Liver (tissue), 9 donors: Measurements from ENCODE around the gene PSMG3. TPM values are rescaled to one million over a fixed set of nuclear protein-coding genes. Genes with fewer than 3 reads are reported as not detected.

Experiments used
- DNase-seq: peaks from one replicate; pipeline ENCODE4 v3.0.0-alpha.2; 2017; ENCODE audit warnings: low spot score
- H3K27ac ChIP-seq, 2 donors: one replicate each; pipeline ENCODE4 v1.7.0; 2013; ENCODE audit warnings: inconsistent platforms in 2 of 2, low read length in 2 of 2, control low read depth in 1 of 2, low read depth in 1 of 2, mild to moderate bottlenecking in 1 of 2
- H3K27me3 ChIP-seq, 4 donors: one replicate each; pipeline versions ENCODE4 v1.6.1 to v1.7.0; 2013; ENCODE audit warnings: low read length in 3 of 4, inconsistent platforms in 1 of 4, mild to moderate bottlenecking in 1 of 4, moderate library complexity in 1 of 4; ENCODE audit not compliant: control insufficient read depth in 4 of 4, insufficient read depth in 4 of 4
- H3K36me3 ChIP-seq, 4 donors: one replicate each; pipeline versions ENCODE4 v1.6.1 to v1.7.0; 2013; ENCODE audit warnings: low read length in 3 of 4, mild to moderate bottlenecking in 3 of 4, low read depth in 1 of 4, moderate library complexity in 1 of 4; ENCODE audit not compliant: control insufficient read depth in 4 of 4, insufficient read depth in 3 of 4
- H3K4me1 ChIP-seq, 4 donors: one replicate each; pipeline versions ENCODE4 v1.6.1 to v1.7.0; 2013; ENCODE audit warnings: low read length in 3 of 4, mild to moderate bottlenecking in 3 of 4, moderate library complexity in 1 of 4; ENCODE audit not compliant: control insufficient read depth in 4 of 4, insufficient read depth in 4 of 4
- H3K4me3 ChIP-seq, 3 donors: one replicate each; pipeline versions ENCODE4 v1.6.1 to v1.7.0; 2013; ENCODE audit warnings: low read length in 3 of 3, control low read depth in 1 of 3, low read depth in 1 of 3, mild to moderate bottlenecking in 1 of 3
- H3K9ac ChIP-seq, 2 donors: one replicate each; pipeline ENCODE4 v1.7.0; 2013; ENCODE audit warnings: low read length in 2 of 2, mild to moderate bottlenecking in 2 of 2, moderate library complexity in 2 of 2, control low read depth in 1 of 2, low read depth in 1 of 2
- H3K9me3 ChIP-seq, 4 donors: one replicate each; pipeline versions ENCODE4 v1.6.1 to v1.7.0; 2013; ENCODE audit warnings: low read length in 3 of 4; ENCODE audit not compliant: control insufficient read depth in 4 of 4
- ATF3 ChIP-seq: IDR thresholded peaks from 2 replicates; pipeline ENCODE4 v1.6.1; 2016; ENCODE audit warnings: antibody characterized with exemption
- CTCF ChIP-seq: fragments of 150-350 bp; IDR thresholded peaks from 2 replicates; pipeline ENCODE4 v1.5.1; 2017; ENCODE audit warnings: improper control_type of control experiment, low read depth, low read length; ENCODE audit not compliant: missing input control
- EGR1 ChIP-seq, 2 donors: IDR thresholded peaks; 2 replicates each; pipeline ENCODE4 v1.6.1; 2016 to 2018; ENCODE audit warnings: antibody characterized with exemption in 2 of 2, low read depth in 2 of 2
- FOXA1 ChIP-seq: IDR thresholded peaks from 2 replicates; pipeline ENCODE4 v1.6.1; 2016; ENCODE audit warnings: antibody characterized with exemption
- FOXA2 ChIP-seq: IDR thresholded peaks from 2 replicates; pipeline ENCODE4 v1.6.1; 2016; ENCODE audit warnings: antibody characterized with exemption
- GABPA ChIP-seq, 2 donors: IDR thresholded peaks in 1 of 2; conservative IDR thresholded peaks in 1 of 2; 2 replicates each; pipeline ENCODE4 v1.6.1; 2016; ENCODE audit warnings: antibody characterized with exemption in 2 of 2, mild to moderate bottlenecking in 1 of 2, moderate library complexity in 1 of 2
- HNF4A ChIP-seq, 2 donors: conservative IDR thresholded peaks; 2 replicates each; pipeline ENCODE4 v1.6.1; 2016; ENCODE audit warnings: antibody characterized with exemption in 2 of 2, mild to moderate bottlenecking in 2 of 2
- HNF4G ChIP-seq: IDR thresholded peaks from 2 replicates; pipeline ENCODE4 v1.6.1; 2016; ENCODE audit warnings: antibody characterized with exemption
- JUND ChIP-seq, 2 donors: IDR thresholded peaks; 2 replicates each; pipeline ENCODE4 v1.6.1; 2016; ENCODE audit warnings: antibody characterized with exemption in 2 of 2
- MAX ChIP-seq: IDR thresholded peaks from 2 replicates; pipeline ENCODE4 v1.6.1; 2016; ENCODE audit warnings: antibody characterized with exemption
- NR2F2 ChIP-seq: IDR thresholded peaks from 2 replicates; pipeline ENCODE4 v1.6.1; 2016; ENCODE audit warnings: antibody characterized with exemption
- RAD21 ChIP-seq, 2 donors: IDR thresholded peaks; 2 replicates each; pipeline ENCODE4 v1.6.1; 2016; ENCODE audit warnings: antibody characterized with exemption in 2 of 2, mild to moderate bottlenecking in 2 of 2
- RXRA ChIP-seq, 2 donors: IDR thresholded peaks; 2 replicates each; pipeline ENCODE4 v1.6.1; 2017 to 2018; ENCODE audit warnings: antibody characterized with exemption in 2 of 2, mild to moderate bottlenecking in 1 of 2
- SP1 ChIP-seq: IDR thresholded peaks from 2 replicates; pipeline ENCODE4 v1.6.1; 2018; ENCODE audit warnings: antibody characterized with exemption, mild to moderate bottlenecking
- TAF1 ChIP-seq: conservative IDR thresholded peaks from 2 replicates; pipeline ENCODE4 v1.6.1; 2016; ENCODE audit warnings: antibody characterized with exemption, mild to moderate bottlenecking
- YY1 ChIP-seq: IDR thresholded peaks from 2 replicates; pipeline ENCODE4 v1.6.1; 2016; ENCODE audit warnings: antibody characterized with exemption, mild to moderate bottlenecking
- ZBTB33 ChIP-seq: IDR thresholded peaks from 2 replicates; pipeline ENCODE4 v1.6.1; 2016; ENCODE audit warnings: antibody characterized with exemption
- WGBS: extraction: QIAGEN DNeasy Blood & Tissue Kit; methylation state at CpG from one replicate; pipeline ENCODE4 v1.1.7; 2013; 5-methylcytosine and 5-hydroxymethylcytosine counted together
- polyA plus RNA-seq, 2 donors: library from polyadenylated mRNA; stranded (reverse) in 1 of 2; unstranded in 1 of 2; fragments of 200-250 nt in 1 of 2; fragments of >200 nt in 1 of 2; fragmentation: Nextera tagmentation in 1 of 2; extraction: Ambion mirVana in 1 of 2; gene quantifications; one replicate each; pipeline versions ENCODE4 v1.2.1 to v1.2.3, GENCODE V29; 2013 to 2015
- total RNA-seq, 2 donors: library from RNA; depleted of rRNA; stranded (reverse); fragments of >200 nt; gene quantifications; one replicate each; pipeline ENCODE4 v1.2.3, GENCODE V29; 2014
- TF ChIP-seq, protein P1 (sequence below): IDR thresholded peaks from 2 replicates; pipeline ENCODE4 v1.6.1; 2016; ENCODE audit warnings: antibody characterized with exemption, mild to moderate bottlenecking
- donor health status: healthy.
- donor health status: healthy.
- donor health status: healthy.
- donor health status: healthy.
- donor health status: healthy.

The PSMG3 gene
- total and polyA plus RNA-seq, 4 donors, result 10.1 to 22.4 (median 15.7) TPM

- Histone ChIP-seq H3K9ac (no peak overlapping the region), H3K27ac (no peak overlapping the region), H3K27me3 (peaks cover 0 to 5% (median under 1%) of the 10 kb centered on the region in 4 donors), H3K9me3 (no peaks in the 10 kb centered on the region), H3K36me3 (no peaks in the 10 kb centered on the region), H3K4me3 (no peak overlapping the region), H3K4me1 (no peaks in the 10 kb centered on the region)
- TF ChIP-seq SP1 (no peak), NR2F2 (no peak), MAX (no peak), ATF3 (no peak), EGR1 (IDR thresholded peaks at IDR 0.05; ENCODE audit: low read depth in 2 of 2) (no peak), GABPA (IDR thresholded peaks at IDR 0.05 in 1 of 2, conservative IDR thresholded peaks at IDR 0.05 in 1 of 2) (no peak), RXRA (IDR thresholded peaks at IDR 0.05) (no peak), JUND (IDR thresholded peaks at IDR 0.05) (no peak), RAD21 (IDR thresholded peaks at IDR 0.05) (no peak), FOXA1 (no peak), YY1 (no peak), TAF1 (no peak), HNF4G (no peak), CTCF (no peak), HNF4A (conservative IDR thresholded peaks at IDR 0.05) (no peak)
- TF ChIP-seq, protein P1, sequence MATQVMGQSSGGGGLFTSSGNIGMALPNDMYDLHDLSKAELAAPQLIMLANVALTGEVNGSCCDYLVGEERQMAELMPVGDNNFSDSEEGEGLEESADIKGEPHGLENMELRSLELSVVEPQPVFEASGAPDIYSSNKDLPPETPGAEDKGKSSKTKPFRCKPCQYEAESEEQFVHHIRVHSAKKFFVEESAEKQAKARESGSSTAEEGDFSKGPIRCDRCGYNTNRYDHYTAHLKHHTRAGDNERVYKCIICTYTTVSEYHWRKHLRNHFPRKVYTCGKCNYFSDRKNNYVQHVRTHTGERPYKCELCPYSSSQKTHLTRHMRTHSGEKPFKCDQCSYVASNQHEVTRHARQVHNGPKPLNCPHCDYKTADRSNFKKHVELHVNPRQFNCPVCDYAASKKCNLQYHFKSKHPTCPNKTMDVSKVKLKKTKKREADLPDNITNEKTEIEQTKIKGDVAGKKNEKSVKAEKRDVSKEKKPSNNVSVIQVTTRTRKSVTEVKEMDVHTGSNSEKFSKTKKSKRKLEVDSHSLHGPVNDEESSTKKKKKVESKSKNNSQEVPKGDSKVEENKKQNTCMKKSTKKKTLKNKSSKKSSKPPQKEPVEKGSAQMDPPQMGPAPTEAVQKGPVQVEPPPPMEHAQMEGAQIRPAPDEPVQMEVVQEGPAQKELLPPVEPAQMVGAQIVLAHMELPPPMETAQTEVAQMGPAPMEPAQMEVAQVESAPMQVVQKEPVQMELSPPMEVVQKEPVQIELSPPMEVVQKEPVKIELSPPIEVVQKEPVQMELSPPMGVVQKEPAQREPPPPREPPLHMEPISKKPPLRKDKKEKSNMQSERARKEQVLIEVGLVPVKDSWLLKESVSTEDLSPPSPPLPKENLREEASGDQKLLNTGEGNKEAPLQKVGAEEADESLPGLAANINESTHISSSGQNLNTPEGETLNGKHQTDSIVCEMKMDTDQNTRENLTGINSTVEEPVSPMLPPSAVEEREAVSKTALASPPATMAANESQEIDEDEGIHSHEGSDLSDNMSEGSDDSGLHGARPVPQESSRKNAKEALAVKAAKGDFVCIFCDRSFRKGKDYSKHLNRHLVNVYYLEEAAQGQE, result no peak
- 60% methylated on average over 10 of the region's 10 CpGs for WGBS
- DNase-seq, result no peak
Measured at GRCh38 chr7:1611708-1612241, 41.9 kb upstream of the PSMG3 start.

DNA sequence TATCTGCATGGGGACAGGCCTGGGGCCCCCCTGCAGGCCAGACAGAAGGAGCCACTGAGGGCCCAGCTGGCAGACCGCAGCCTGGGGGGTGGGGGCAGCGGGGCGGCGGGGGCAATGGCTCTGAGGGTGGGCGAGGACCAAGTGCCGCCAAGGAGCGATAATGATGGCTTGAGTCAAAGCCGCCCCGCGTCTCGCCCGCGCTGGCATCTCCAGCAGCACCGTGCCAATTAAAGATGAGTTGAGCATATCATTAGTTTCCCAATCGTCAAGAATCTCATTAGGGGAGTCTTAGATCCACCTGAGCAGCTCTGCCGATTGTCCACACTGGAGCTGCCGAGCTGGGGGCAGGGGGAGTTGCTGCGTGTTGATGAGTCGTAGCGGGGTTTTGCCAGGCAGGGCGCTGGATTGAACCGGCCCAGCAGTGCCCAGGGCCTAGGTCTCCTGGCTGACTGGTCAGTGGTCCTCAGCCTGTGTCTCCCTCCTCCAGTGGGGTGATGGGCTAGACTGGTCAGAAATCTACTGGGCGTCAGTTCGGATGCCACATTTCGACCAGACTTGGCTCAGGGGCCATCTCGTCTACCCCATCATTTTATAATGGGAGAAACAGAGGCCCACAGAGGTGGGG lies 41.0 kb upstream of the PSMG3 start:
- peaks cover 0 to 5% (median under 1%) of the 10 kb centered on the region in 4 donors for H3K27me3 ChIP-seq
- 89% methylated on average over 26 of the region's 26 CpGs for WGBS
- no peaks in the 10 kb centered on the region for H3K9me3 ChIP-seq
- H3K36me3 ChIP-seq, result no peaks in the 10 kb centered on the region
- H3K9ac ChIP-seq, result no peak overlapping the region
- no peak overlapping the region for H3K27ac ChIP-seq
- H3K4me1 ChIP-seq, result no peaks in the 10 kb centered on the region
- no peak for DNase-seq
- no peak overlapping the region for H3K4me3 ChIP-seq
- TF ChIP-seq CTCF (no peak), JUND (IDR thresholded peaks at IDR 0.05) (no peak), SP1 (no peak), FOXA2 (no peak), EGR1 (IDR thresholded peaks at IDR 0.05; ENCODE audit: low read depth in 2 of 2) (no peak), ZBTB33 (no peak), RAD21 (IDR thresholded peaks at IDR 0.05) (no peak), TAF1 (no peak), YY1 (no peak), MAX (no peak)
